MG63 (cell line): ENCODE data around the gene SETBP1. TPM values are rescaled to one million over a fixed set of nuclear protein-coding genes. Genes with fewer than 3 reads are reported as not detected.

Source experiments
- DNase-seq: peaks from one replicate; pipeline ENCODE4 v3.0.0-alpha.2; 2020
- H3K27me3 ChIP-seq: fragments of 250-450 bp; sonication (Bioruptor Pico); 2 replicates; pipeline ENCODE4 v1.5.1; 2020; ENCODE audit warnings: mild to moderate bottlenecking, moderate library complexity
- H3K36me3 ChIP-seq: fragments of 250-450 bp; sonication (Bioruptor Pico); 2 replicates; pipeline ENCODE4 v1.5.1; 2020; ENCODE audit warnings: mild to moderate bottlenecking, moderate library complexity
- H3K4me3 ChIP-seq: fragments of 250-450 bp; sonication (Bioruptor Pico); 2 replicates; pipeline ENCODE4 v1.5.1; 2020; ENCODE audit warnings: mild to moderate bottlenecking, moderate library complexity
- H3K9me3 ChIP-seq: fragments of 250-450 bp; sonication (Bioruptor Pico); 2 replicates; pipeline ENCODE4 v1.5.1; 2020; ENCODE audit warnings: mild to moderate bottlenecking, moderate library complexity
- total RNA-seq: library from RNA; depleted of rRNA; stranded (reverse); fragments of >200 nt; shearing (Covaris generic); gene quantifications from 2 replicates; pipeline ENCODE4 v1.2.3, GENCODE V29; 2014; ENCODE audit warnings: low replicate concordance

The SETBP1 gene
- total RNA-seq, 1 experiment from 2014 or later: not detected

GRCh38 chr18:44960580-44960979, 279.9 kb downstream of the SETBP1 start:
- DNase-seq: no peak
- H3K9me3 ChIP-seq: no peaks in the 10 kb centered on the region
- no peak overlapping the region for H3K4me3 ChIP-seq
- H3K27me3 ChIP-seq: no peaks in the 10 kb centered on the region
- no peaks in the 10 kb centered on the region for H3K36me3 ChIP-seq

GRCh38 chr18:44961288-44961995, 280.8 kb downstream of the SETBP1 start:
- H3K4me3 ChIP-seq: no peak overlapping the region

GRCh38 chr18:44967599-44967998, 286.9 kb downstream of the SETBP1 start:
- DNase-seq: no peak
- H3K27me3 ChIP-seq: no peaks in the 10 kb centered on the region
- H3K4me3 ChIP-seq: no peak overlapping the region
- no peaks in the 10 kb centered on the region for H3K36me3 ChIP-seq
- no peaks in the 10 kb centered on the region for H3K9me3 ChIP-seq

More at GRCh38 chr18:44961288-44961995, 280.8 kb downstream of the SETBP1 start:
- Histone ChIP-seq H3K9me3 (no peaks in the 10 kb centered on the region), H3K36me3 (no peaks in the 10 kb centered on the region), H3K27me3 (no peaks in the 10 kb centered on the region)
- DNase-seq: no peak

- no peaks in the 10 kb centered on the region for H3K27me3 ChIP-seq
- H3K4me3 ChIP-seq: no peak overlapping the region
- H3K9me3 ChIP-seq: no peaks in the 10 kb centered on the region
- H3K36me3 ChIP-seq: no peaks in the 10 kb centered on the region
- no peak for DNase-seq
These were observed 287.6 kb downstream of the SETBP1 start for GRCh38 chr18:44968336-44968735.

GRCh38 chr18:44969214-44969795, 288.6 kb downstream of the SETBP1 start:
- no peaks in the 10 kb centered on the region for H3K27me3 ChIP-seq
- no peak overlapping the region for H3K4me3 ChIP-seq
- no peak for DNase-seq

GRCh38 chr18:44973282-44973681, 292.6 kb downstream of the SETBP1 start:
- peak; percentile 2 for DNase-seq
- H3K4me3 ChIP-seq: no peak overlapping the region
- no peaks in the 10 kb centered on the region for H3K36me3 ChIP-seq
- H3K9me3 ChIP-seq: no peaks in the 10 kb centered on the region
- no peaks in the 10 kb centered on the region for H3K27me3 ChIP-seq

More at GRCh38 chr18:44969214-44969795, 288.6 kb downstream of the SETBP1 start:
- Histone ChIP-seq H3K36me3 (no peaks in the 10 kb centered on the region), H3K9me3 (no peaks in the 10 kb centered on the region)

GRCh38 chr18:44974174-44974573, 293.5 kb downstream of the SETBP1 start:
- no peak for DNase-seq
- Histone ChIP-seq H3K27me3 (no peaks in the 10 kb centered on the region), H3K9me3 (no peaks in the 10 kb centered on the region), H3K4me3 (no peak overlapping the region), H3K36me3 (no peaks in the 10 kb centered on the region)

- DNase-seq: no peak
- Histone ChIP-seq H3K36me3 (no peaks in the 10 kb centered on the region), H3K9me3 (no peaks in the 10 kb centered on the region), H3K4me3 (no peak overlapping the region), H3K27me3 (no peaks in the 10 kb centered on the region)
These were observed 297.2 kb downstream of the SETBP1 start for GRCh38 chr18:44977856-44978255.

- H3K9me3 ChIP-seq: no peaks in the 10 kb centered on the region
- no peaks in the 10 kb centered on the region for H3K36me3 ChIP-seq
- DNase-seq: no peak
- no peaks in the 10 kb centered on the region for H3K27me3 ChIP-seq
- no peak overlapping the region for H3K4me3 ChIP-seq
These were observed 299.1 kb downstream of the SETBP1 start for GRCh38 chr18:44979748-44980147.

- no peak for DNase-seq
- no peaks in the 10 kb centered on the region for H3K27me3 ChIP-seq
- H3K4me3 ChIP-seq: no peak overlapping the region
- no peaks in the 10 kb centered on the region for H3K9me3 ChIP-seq
- no peaks in the 10 kb centered on the region for H3K36me3 ChIP-seq
These were observed 300.4 kb downstream of the SETBP1 start for GRCh38 chr18:44981121-44981520.

- Histone ChIP-seq H3K4me3 (no peak overlapping the region), H3K27me3 (no peaks in the 10 kb centered on the region), H3K36me3 (no peaks in the 10 kb centered on the region), H3K9me3 (no peaks in the 10 kb centered on the region)
- DNase-seq: no peak
These were observed 306.2 kb downstream of the SETBP1 start for GRCh38 chr18:44986933-44987332.

- Histone ChIP-seq H3K4me3 (no peak overlapping the region), H3K27me3 (no peaks in the 10 kb centered on the region), H3K36me3 (no peaks in the 10 kb centered on the region), H3K9me3 (no peaks in the 10 kb centered on the region)
- DNase-seq: no peak
These were observed 306.7 kb downstream of the SETBP1 start for GRCh38 chr18:44987371-44987770.

- Histone ChIP-seq H3K9me3 (no peaks in the 10 kb centered on the region), H3K4me3 (no peak overlapping the region), H3K27me3 (no peaks in the 10 kb centered on the region), H3K36me3 (no peaks in the 10 kb centered on the region)
- no peak for DNase-seq
These were observed 308.3 kb downstream of the SETBP1 start for GRCh38 chr18:44988821-44989587.

- Histone ChIP-seq H3K36me3 (no peaks in the 10 kb centered on the region), H3K9me3 (no peaks in the 10 kb centered on the region), H3K27me3 (no peaks in the 10 kb centered on the region), H3K4me3 (no peak overlapping the region)
- no peak for DNase-seq
These were observed 315.6 kb downstream of the SETBP1 start for GRCh38 chr18:44996261-44996660.

GRCh38 chr18:44997174-44997573, 316.5 kb downstream of the SETBP1 start:
- no peaks in the 10 kb centered on the region for H3K27me3 ChIP-seq
- no peaks in the 10 kb centered on the region for H3K9me3 ChIP-seq
- H3K36me3 ChIP-seq: no peaks in the 10 kb centered on the region
- DNase-seq: no peak
- H3K4me3 ChIP-seq: no peak overlapping the region

GRCh38 chr18:44998360-44998759, 317.7 kb downstream of the SETBP1 start:
- H3K9me3 ChIP-seq: no peaks in the 10 kb centered on the region
- DNase-seq: no peak
- H3K4me3 ChIP-seq: no peak overlapping the region
- no peaks in the 10 kb centered on the region for H3K27me3 ChIP-seq
- H3K36me3 ChIP-seq: no peaks in the 10 kb centered on the region

- H3K4me3 ChIP-seq: no peak overlapping the region
- no peak for DNase-seq
- no peaks in the 10 kb centered on the region for H3K9me3 ChIP-seq
- H3K36me3 ChIP-seq: no peaks in the 10 kb centered on the region
- no peaks in the 10 kb centered on the region for H3K27me3 ChIP-seq
These were observed 323.9 kb downstream of the SETBP1 start for GRCh38 chr18:45004546-45005080.
